K562 (cell line): ENCODE results near the gene CARMIL1.

Source experiments
- BACH1 ChIP-seq: fragments of 200-800 bp; sonication (Bioruptor generic); IDR thresholded peaks from 2 replicates; pipeline ENCODE4 v1.6.1; 2016; ENCODE audit warnings: missing genetic modification characterization, missing compliant biosample characterization
- BDP1 ChIP-seq: IDR thresholded peaks from 3 replicates; pipeline ENCODE4 v1.6.1; 2011; ENCODE audit not compliant: insufficient read length, insufficient read depth
- CTCF ChIP-seq, 3 experiments: IDR thresholded peaks in 2 of 3; conservative IDR thresholded peaks in 1 of 3; 2 replicates each; pipeline ENCODE4 v1.5.1; 2011 to 2012; ENCODE audit warnings: low read length in 3 of 3, mild to moderate bottlenecking in 3 of 3, control low read depth in 2 of 3, improper control_type of control experiment in 1 of 3, inconsistent platforms in 1 of 3, low read depth in 1 of 3, mixed read lengths in 1 of 3, moderate library complexity in 1 of 3; ENCODE audit not compliant: insufficient read depth in 2 of 3
- HMGN3 ChIP-seq: IDR thresholded peaks from 2 replicates; pipeline ENCODE4 v1.6.1; 2011; ENCODE audit warnings: borderline replicate concordance, low read depth, mild to moderate bottlenecking, mixed read lengths, low read length; ENCODE audit not compliant: insufficient read length; ENCODE audit errors: extremely low read depth
- PHTF2 ChIP-seq: fragments of 250-450 bp; sonication (Bioruptor Pico); IDR thresholded peaks from 2 replicates; pipeline ENCODE4 v1.5.0; 2021; ENCODE audit warnings: mild to moderate bottlenecking
- RBM39 ChIP-seq: fragments of 200-400 bp; formaldehyde crosslinking; optimal IDR thresholded peaks from 2 replicates; pipeline ENCODE3; 2018; ENCODE audit warnings: low read depth, low read length
- ZNF217 ChIP-seq: sonication (generic); formaldehyde crosslinking; IDR thresholded peaks from 2 replicates; pipeline ENCODE4 v1.8.0; 2022; ENCODE audit warnings: mild to moderate bottlenecking, missing genetic modification reagents

- no peak for TF ChIP-seq BACH1 (tag)
- no peak for TF ChIP-seq HMGN3
- no peak for TF ChIP-seq CTCF (IDR thresholded peaks at IDR 0.05 in 2 of 3, conservative IDR thresholded peaks at IDR 0.05 in 1 of 3; ENCODE audit: insufficient read depth in 2 of 3, low read depth in 1 of 3, low read length in 3 of 3)
- TF ChIP-seq BDP1: no peak
- no peak for TF ChIP-seq PHTF2 (CRISPR knock-in tag)
- TF ChIP-seq ZNF217: no peak
- no peak for TF ChIP-seq RBM39
Measured at GRCh38 chr6:25548451-25548850, 269.3 kb downstream of the CARMIL1 start.
